ENCODE measurements around the gene RENBP.
A peak's percentile ranks its signal among the peaks of the same experiment; 100 is the strongest.

Gene RENBP

DNA sequence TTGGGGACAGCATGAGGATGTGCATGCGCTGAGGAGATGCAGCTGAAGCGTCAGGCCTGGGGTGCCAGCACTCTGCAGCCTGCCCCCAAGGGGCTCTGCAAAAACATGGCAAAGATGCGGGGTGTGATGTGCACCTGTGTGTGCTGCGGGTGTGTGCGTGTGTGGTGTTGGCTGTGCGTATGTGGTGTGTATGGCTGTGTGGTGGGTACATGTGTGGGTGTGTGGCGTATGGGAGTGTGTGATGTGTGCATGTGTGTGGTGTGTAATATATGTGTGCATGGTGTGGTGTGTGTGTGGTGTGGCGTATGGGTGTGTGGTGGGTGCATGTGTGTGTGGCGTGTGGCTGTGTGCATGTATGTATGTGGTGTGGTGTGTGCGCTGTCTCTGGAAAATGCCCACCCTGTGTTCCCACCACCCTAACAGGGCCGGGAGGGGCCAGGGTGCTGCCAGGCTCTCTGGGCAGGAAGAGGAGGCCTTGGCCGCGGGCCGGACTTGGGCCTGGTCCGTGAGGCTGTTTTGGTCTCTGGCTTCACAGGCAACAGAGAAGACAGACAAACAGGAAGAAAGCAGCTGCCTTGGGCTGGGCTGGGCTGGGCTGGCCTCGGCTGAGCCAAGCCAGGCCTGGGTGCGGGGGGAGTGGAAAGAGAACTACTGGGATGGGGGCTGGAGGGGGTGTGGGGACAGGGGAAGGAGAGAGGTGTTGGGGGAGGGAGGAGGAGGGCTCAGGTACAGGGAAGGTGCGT, 41.0 kb downstream of the RENBP start:
- Histone ChIP-seq H3K27ac (ENCODE audit: low read depth, low read length) (no peak overlapping the region), H3K9ac (ENCODE audit: low read length) (no peak overlapping the region), H3K4me3 (ENCODE audit: low read depth, low read length) (no peak overlapping the region), H3K27me3 (ENCODE audit: control insufficient read depth, insufficient read depth, low read length) (no peaks in the 10 kb centered on the region), H3K4me1 (ENCODE audit: control insufficient read depth, insufficient read depth, low read length) (peaks cover 30% of the 10 kb centered on the region; the same call in 1 of the 2 replicates), H3K36me3 (ENCODE audit: control insufficient read depth, insufficient read depth, low read length) (no peaks in the 10 kb centered on the region), H3K9me3 (ENCODE audit: control insufficient read depth, insufficient read depth, low read depth, low read length) (peaks cover 11% of the 10 kb centered on the region; the same call in 1 of the 2 replicates)

DNA sequence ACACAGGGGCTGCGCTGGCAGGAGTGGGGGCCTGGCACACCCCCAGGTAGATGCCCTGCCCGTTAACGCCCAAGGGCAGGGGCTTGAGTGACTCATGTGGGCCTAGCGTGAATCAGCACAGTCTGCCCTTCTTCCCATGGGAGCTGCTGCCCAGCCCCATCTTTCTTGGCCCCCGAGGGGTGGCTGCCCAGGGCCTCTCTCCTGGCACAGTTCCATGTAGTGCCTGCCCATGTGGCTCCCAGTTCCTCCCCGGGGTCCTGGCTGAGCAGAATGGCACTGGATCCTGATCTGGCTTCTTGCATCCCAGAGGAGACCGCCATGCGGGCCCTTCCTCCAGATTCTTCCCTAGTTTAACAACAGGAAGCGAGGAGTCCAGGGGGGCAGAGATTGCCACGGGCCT, 42.1 kb downstream of the RENBP start:
- H3K9me3 ChIP-seq (ENCODE audit: control insufficient read depth, insufficient read depth, low read depth, low read length), result peaks cover 11% of the 10 kb centered on the region; the same call in 1 of the 2 replicates
- H3K36me3 ChIP-seq (ENCODE audit: control insufficient read depth, insufficient read depth, low read length), result no peaks in the 10 kb centered on the region
- H3K4me1 ChIP-seq (ENCODE audit: control insufficient read depth, insufficient read depth, low read length), result peaks cover 30% of the 10 kb centered on the region; the same call in 1 of the 2 replicates
- no peak overlapping the region for H3K9ac ChIP-seq (ENCODE audit: low read length)
- H3K27ac ChIP-seq (ENCODE audit: low read depth, low read length), result no peak overlapping the region
- no peaks in the 10 kb centered on the region for H3K27me3 ChIP-seq (ENCODE audit: control insufficient read depth, insufficient read depth, low read length)
- H3K4me3 ChIP-seq (ENCODE audit: low read depth, low read length), result no peak overlapping the region

DNA sequence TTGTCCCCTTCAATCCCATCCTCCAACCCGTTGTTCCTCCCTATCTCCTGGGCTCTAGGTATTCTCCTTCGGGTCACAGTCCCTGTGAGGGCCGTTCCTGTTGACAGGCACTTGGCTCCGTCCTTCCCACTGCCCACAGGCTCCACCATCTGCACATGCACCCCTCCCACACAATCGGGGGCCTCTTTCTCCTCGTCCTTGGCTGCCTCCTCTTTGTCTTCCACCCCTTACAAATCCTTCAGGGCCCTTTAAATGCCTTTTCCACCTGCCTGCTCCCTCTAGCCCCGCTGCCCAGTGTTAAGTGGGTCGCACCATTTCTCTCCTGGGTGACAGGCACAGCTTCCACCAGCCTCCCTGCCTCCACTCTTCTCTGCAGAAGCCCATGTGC, 42.7 kb downstream of the RENBP start:
- H3K36me3 ChIP-seq (ENCODE audit: control insufficient read depth, insufficient read depth, low read length), result no peaks in the 10 kb centered on the region
- no peak overlapping the region for H3K4me3 ChIP-seq (ENCODE audit: low read depth, low read length)
- H3K9ac ChIP-seq (ENCODE audit: low read length), result no peak overlapping the region
- H3K9me3 ChIP-seq (ENCODE audit: control insufficient read depth, insufficient read depth, low read depth, low read length), result peaks cover 12% of the 10 kb centered on the region; the same call in 1 of the 2 replicates
- no peak overlapping the region for H3K27ac ChIP-seq (ENCODE audit: low read depth, low read length)
- H3K27me3 ChIP-seq (ENCODE audit: control insufficient read depth, insufficient read depth, low read length), result no peaks in the 10 kb centered on the region; the same call in 1 of the 2 replicates
- H3K4me1 ChIP-seq (ENCODE audit: control insufficient read depth, insufficient read depth, low read length), result peaks cover 30% of the 10 kb centered on the region; the same call in 1 of the 2 replicates

DNA sequence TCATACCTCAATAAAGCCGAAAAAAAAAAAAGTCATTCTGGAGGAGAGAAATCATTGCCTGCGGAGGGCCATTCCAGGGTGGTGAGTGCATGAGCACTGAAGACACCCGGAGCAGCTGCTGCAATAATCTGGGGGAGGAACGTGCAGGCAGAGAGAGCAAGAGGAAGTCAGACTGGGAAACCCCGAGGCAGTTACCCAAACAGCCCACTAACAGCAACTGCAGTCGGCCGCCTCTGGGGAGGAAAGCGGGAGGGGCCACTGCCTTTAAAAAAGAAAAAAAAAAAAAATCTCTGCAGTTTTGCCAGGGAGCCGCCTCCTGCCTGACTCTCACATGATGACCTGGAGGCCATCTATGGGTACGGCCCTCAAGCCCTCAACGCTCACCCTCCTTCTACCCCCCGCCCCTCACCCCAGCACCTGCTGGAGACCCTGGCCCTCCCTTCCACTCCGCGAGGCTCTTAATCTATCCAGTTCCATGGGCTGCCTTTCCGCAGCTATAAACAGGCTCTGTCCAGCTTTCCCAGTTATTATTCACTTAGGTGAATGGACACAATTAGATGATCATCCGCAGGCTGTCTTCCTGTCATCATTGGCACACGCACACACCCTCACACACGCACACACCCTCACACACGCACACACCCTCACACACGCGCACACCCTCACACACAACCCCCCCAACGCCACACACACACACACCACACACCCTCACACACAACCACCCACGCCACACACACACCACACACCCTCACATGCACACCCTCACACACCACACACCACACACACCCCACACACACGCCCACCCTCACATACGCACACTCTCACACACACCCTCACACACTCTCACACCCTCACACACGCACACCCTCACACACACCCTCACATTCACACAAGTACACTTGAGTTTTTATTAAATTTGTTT, 43.4 kb downstream of the RENBP start:
- H3K27me3 ChIP-seq (ENCODE audit: control insufficient read depth, insufficient read depth, low read length), result no peaks in the 10 kb centered on the region; the same call in 1 of the 2 replicates
- no peak overlapping the region for H3K9ac ChIP-seq (ENCODE audit: low read length)
- H3K4me3 ChIP-seq (ENCODE audit: low read depth, low read length), result no peak overlapping the region
- no peak overlapping the region for H3K27ac ChIP-seq (ENCODE audit: low read depth, low read length)
- no peaks in the 10 kb centered on the region for H3K36me3 ChIP-seq (ENCODE audit: control insufficient read depth, insufficient read depth, low read length)
- peaks cover 30% of the 10 kb centered on the region; the same call in 1 of the 2 replicates for H3K4me1 ChIP-seq (ENCODE audit: control insufficient read depth, insufficient read depth, low read length)
- H3K9me3 ChIP-seq (ENCODE audit: control insufficient read depth, insufficient read depth, low read depth, low read length), result peaks cover 13% of the 10 kb centered on the region; the same call in 1 of the 2 replicates

DNA sequence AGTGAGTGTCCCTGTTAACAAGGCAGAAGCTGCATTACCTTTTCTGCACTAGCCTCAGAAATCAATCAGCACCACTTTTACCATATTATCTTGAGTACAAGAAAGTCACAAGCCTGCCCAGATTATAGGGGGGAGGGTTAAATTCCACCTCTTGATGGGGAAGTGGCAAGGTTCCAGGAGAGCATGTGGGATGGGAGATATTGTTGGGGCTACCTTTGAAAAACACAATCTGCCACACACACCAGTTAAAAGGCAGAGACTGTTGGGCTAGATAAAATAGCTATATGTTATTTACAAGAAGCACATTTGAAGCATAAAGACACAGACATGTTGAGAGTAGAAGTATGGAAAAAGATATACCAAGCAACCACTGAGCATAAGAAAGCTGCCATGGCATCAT, 46.5 kb downstream of the RENBP start:
- H3K36me3 ChIP-seq (ENCODE audit: control insufficient read depth, insufficient read depth, low read length), result no peaks in the 10 kb centered on the region
- no peak overlapping the region for H3K9ac ChIP-seq (ENCODE audit: low read length)
- H3K4me1 ChIP-seq (ENCODE audit: control insufficient read depth, insufficient read depth, low read length), result peaks cover 19% of the 10 kb centered on the region; the same call in 1 of the 2 replicates
- peaks cover 7% of the 10 kb centered on the region; the same call in 1 of the 2 replicates for H3K9me3 ChIP-seq (ENCODE audit: control insufficient read depth, insufficient read depth, low read depth, low read length)
- H3K4me3 ChIP-seq (ENCODE audit: low read depth, low read length), result no peak overlapping the region
- no peaks in the 10 kb centered on the region; the same call in 1 of the 2 replicates for H3K27me3 ChIP-seq (ENCODE audit: control insufficient read depth, insufficient read depth, low read length)
- no peak overlapping the region for H3K27ac ChIP-seq (ENCODE audit: low read depth, low read length)

DNA sequence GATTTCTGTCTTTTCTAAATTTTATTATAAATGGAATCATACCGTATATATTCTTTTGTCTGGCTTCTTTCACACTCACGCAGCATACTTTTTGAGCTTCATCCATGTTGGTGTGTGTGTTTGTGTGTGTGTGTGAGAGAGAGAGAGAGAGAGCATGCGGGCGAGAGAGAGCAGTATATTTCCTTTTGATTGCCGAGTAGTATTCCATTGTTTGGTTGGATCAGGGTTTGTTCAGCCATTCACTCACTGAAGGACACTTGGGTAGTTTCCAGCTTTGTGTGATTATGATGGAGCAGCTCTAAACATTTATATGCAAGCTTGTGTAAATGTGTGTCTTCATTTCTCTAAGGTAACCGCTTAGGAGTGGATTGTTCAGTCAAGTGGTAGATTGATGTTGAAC, 55.3 kb downstream of the RENBP start:
- peaks cover 35% of the 10 kb centered on the region for H3K27me3 ChIP-seq (ENCODE audit: control insufficient read depth, insufficient read depth, low read length)
- H3K4me3 ChIP-seq (ENCODE audit: low read depth, low read length), result no peak overlapping the region
- H3K27ac ChIP-seq (ENCODE audit: low read depth, low read length), result no peak overlapping the region
- peaks cover 21% of the 10 kb centered on the region; the same call in 1 of the 2 replicates for H3K4me1 ChIP-seq (ENCODE audit: control insufficient read depth, insufficient read depth, low read length)
- peaks cover 13% of the 10 kb centered on the region; the same call in 1 of the 2 replicates for H3K9me3 ChIP-seq (ENCODE audit: control insufficient read depth, insufficient read depth, low read depth, low read length)
- H3K36me3 ChIP-seq (ENCODE audit: control insufficient read depth, insufficient read depth, low read length), result no peaks in the 10 kb centered on the region
- no peak overlapping the region for H3K9ac ChIP-seq (ENCODE audit: low read length)

DNA sequence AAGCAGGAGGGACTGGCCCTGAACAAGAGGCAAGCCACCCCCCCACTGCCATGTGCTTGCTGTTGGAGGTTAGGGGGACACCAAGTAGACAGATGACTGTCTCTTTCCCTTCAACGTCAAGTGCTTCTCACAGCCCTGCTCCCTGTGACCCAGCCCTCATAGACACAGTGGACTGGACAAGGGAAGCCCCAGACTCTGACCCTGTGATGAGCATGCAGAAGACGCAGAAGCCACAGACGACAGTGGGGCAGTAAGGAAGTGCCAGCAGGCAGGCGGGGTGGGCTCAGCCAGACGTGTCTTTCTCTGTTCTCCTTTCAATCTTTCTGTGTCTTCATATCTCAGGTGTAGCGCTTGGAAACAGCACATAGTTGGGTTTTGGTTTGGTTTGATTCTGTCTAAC, 56.1 kb downstream of the RENBP start:
- Histone ChIP-seq H3K9ac (ENCODE audit: low read length) (no peak overlapping the region), H3K9me3 (ENCODE audit: control insufficient read depth, insufficient read depth, low read depth, low read length) (peaks cover 11% of the 10 kb centered on the region; the same call in 1 of the 2 replicates)

DNA sequence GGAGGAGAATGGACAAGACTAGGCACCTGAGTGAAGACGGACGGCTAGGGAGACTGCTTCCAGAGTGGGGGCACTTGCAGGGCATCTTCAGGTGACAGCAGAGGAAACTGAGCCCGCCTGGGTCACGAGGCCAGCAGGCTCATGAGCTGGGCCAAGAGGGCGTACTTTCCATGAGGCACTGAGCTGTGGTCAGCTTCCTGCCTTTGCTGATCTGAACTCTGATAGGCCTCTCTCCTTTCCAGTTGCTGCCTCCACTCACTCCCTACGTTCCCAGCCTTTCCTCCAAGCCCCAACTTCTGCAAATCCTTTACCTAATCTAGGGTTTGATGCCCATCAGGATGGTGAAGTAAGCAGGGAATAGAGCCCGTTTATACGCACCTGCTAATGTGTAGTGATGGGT, 57.1 kb downstream of the RENBP start:
- Histone ChIP-seq H3K27me3 (ENCODE audit: control insufficient read depth, insufficient read depth, low read length) (peaks cover 42% of the 10 kb centered on the region), H3K4me1 (ENCODE audit: control insufficient read depth, insufficient read depth, low read length) (peaks cover 38% of the 10 kb centered on the region; the same call in 1 of the 2 replicates), H3K36me3 (ENCODE audit: control insufficient read depth, insufficient read depth, low read length) (no peaks in the 10 kb centered on the region), H3K9me3 (ENCODE audit: control insufficient read depth, insufficient read depth, low read depth, low read length) (peaks cover 11% of the 10 kb centered on the region; the same call in 1 of the 2 replicates), H3K9ac (ENCODE audit: low read length) (no peak overlapping the region), H3K27ac (ENCODE audit: low read depth, low read length) (no peak overlapping the region), H3K4me3 (ENCODE audit: low read depth, low read length) (peak overlapping the region; percentile 10; the same call in 1 of the 2 replicates)

More for the DNA sequence above, 56.1 kb downstream of the RENBP start:
- H3K4me3 ChIP-seq (ENCODE audit: low read depth, low read length), result no peak overlapping the region
- no peak overlapping the region for H3K27ac ChIP-seq (ENCODE audit: low read depth, low read length)
- peaks cover 42% of the 10 kb centered on the region for H3K27me3 ChIP-seq (ENCODE audit: control insufficient read depth, insufficient read depth, low read length)
- no peaks in the 10 kb centered on the region for H3K36me3 ChIP-seq (ENCODE audit: control insufficient read depth, insufficient read depth, low read length)
- peaks cover 29% of the 10 kb centered on the region; the same call in 1 of the 2 replicates for H3K4me1 ChIP-seq (ENCODE audit: control insufficient read depth, insufficient read depth, low read length)

DNA sequence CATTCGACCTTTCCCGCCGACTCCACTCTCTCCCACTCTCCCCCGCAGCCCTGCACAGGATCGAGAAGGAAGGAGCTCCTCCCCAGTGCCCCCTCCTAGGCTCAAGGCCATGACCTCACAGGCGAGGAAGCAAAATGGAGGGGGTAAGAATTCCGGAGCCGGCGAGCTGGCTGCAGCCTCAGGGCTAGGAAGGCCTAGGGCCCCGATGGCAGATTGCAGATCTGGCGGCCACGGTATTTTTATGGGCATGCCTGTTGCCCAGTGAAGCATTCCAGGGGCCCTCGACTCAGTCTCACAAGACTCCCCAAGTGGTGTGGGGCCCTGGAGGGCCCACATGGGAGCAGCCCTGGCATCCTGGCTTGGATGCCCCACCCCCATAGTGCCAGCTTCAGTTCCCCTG, 57.5 kb downstream of the RENBP start:
- Histone ChIP-seq H3K4me1 (ENCODE audit: control insufficient read depth, insufficient read depth, low read length) (peaks cover 43% of the 10 kb centered on the region; the same call in 1 of the 2 replicates), H3K4me3 (ENCODE audit: low read depth, low read length) (peak overlapping the region; percentile 66), H3K9me3 (ENCODE audit: control insufficient read depth, insufficient read depth, low read depth, low read length) (peaks cover 11% of the 10 kb centered on the region; the same call in 1 of the 2 replicates), H3K27me3 (ENCODE audit: control insufficient read depth, insufficient read depth, low read length) (peaks cover 42% of the 10 kb centered on the region), H3K9ac (ENCODE audit: low read length) (peak overlapping the region; percentile 74), H3K27ac (ENCODE audit: low read depth, low read length) (peak overlapping the region; percentile 58; the same call in 1 of the 2 replicates), H3K36me3 (ENCODE audit: control insufficient read depth, insufficient read depth, low read length) (no peaks in the 10 kb centered on the region)

DNA sequence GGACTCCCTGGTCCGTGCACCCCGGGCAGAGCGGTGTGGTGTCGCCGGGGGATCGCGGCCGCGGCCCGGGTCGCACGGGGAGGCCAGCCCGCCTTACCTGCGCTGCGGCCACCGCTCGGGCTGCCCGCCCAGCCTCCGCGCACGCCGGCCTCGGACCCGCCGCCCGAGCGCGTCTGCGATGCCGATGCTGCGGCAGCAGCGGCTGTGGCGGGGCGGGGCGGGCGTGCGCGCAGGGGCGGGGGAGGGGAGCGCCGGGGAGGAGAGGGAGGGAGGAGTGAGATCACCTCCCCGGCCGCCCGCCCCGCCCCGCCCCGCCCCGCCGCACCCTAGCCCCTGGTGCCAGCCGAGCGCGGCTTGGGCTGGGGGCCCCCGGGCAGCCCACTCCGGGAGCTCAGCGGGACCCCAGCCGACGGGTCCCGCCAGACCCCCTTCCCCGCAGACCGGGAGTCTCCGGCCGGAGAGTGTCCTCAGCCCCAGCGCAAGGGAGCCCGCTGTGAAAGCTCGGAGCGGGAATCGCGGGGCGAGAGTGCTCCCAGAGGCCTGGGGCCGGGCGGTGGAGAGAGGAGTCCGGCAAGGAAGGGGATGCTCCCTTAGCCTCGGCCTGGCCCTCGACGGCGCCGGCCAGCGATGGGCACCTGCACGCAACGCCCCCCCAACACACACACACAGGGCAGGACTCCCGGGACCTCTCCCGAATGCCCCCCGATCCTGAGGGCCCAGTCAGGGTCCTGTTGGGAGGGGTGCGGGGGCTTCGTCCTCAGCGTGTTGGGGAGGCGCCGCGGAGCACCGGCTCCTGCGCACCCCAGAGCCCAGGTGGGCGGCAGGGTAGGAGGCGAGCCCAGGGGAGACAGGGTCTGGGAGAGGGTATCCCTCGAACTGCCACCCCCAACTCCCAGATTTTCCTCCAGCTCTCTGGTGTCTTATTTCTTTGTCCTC, 58.2 kb downstream of the RENBP start, which contains the start of gene L1CAM:
Gene L1CAM (minus strand): TSS at position 206 of the 936 bp plus-strand sequence. CDS start 10,337 bp downstream, outside the sequence.
- Histone ChIP-seq H3K9ac (ENCODE audit: low read length) (peak within 1 kb of the TSS; percentile 74), H3K36me3 (ENCODE audit: control insufficient read depth, insufficient read depth, low read length) (no peaks in the 10 kb centered on the region), H3K9me3 (ENCODE audit: control insufficient read depth, insufficient read depth, low read depth, low read length) (peaks cover 14% of the 10 kb centered on the region; the same call in 1 of the 2 replicates), H3K4me3 (ENCODE audit: low read depth, low read length) (peak within 1 kb of the TSS; percentile 66), H3K4me1 (ENCODE audit: control insufficient read depth, insufficient read depth, low read length) (peaks cover 50% of the 10 kb centered on the region; the same call in 1 of the 2 replicates), H3K27me3 (ENCODE audit: control insufficient read depth, insufficient read depth, low read length) (peaks cover 45% of the 10 kb centered on the region), H3K27ac (ENCODE audit: low read depth, low read length) (peak within 1 kb of the TSS; percentile 58; the same call in 1 of the 2 replicates)
